Thymus (tissue), 14 donors: ENCODE data around the gene INKA1. TPM values are rescaled to one million over a fixed set of nuclear protein-coding genes. Genes with fewer than 3 reads are reported as not detected.

Experiments used
- DNase-seq, 9 donors: peaks; one replicate each; pipeline ENCODE4 v3.0.0-alpha.2; 2013; ENCODE audit warnings: low spot score in 9 of 9, low read depth in 6 of 9, missing footprints in 1 of 9
- H3K27ac ChIP-seq, 2 donors: one replicate each; pipeline ENCODE4 v1.5.1; 2013; ENCODE audit warnings: control low read depth in 1 of 2, low read depth in 1 of 2, low read length in 1 of 2, mild to moderate bottlenecking in 1 of 2, moderate library complexity in 1 of 2
- H3K27me3 ChIP-seq, 2 donors: one replicate each; pipeline ENCODE4 v1.5.1; 2013; ENCODE audit warnings: low read length in 1 of 2; ENCODE audit not compliant: control insufficient read depth in 2 of 2, insufficient read depth in 1 of 2
- H3K36me3 ChIP-seq, 2 donors: one replicate each; pipeline ENCODE4 v1.5.1; 2013; ENCODE audit warnings: low read length in 1 of 2, mild to moderate bottlenecking in 1 of 2, moderate library complexity in 1 of 2; ENCODE audit not compliant: control insufficient read depth in 2 of 2, insufficient read depth in 2 of 2
- H3K4me1 ChIP-seq, 2 donors: one replicate each; pipeline ENCODE4 v1.5.1; 2013; ENCODE audit warnings: low read length in 2 of 2; ENCODE audit not compliant: control insufficient read depth in 2 of 2, insufficient read depth in 2 of 2
- H3K4me3 ChIP-seq, 2 donors: one replicate each; pipeline ENCODE4 v1.5.1; 2013; ENCODE audit warnings: low read length in 2 of 2, control low read depth in 1 of 2, mild to moderate bottlenecking in 1 of 2
- H3K9me3 ChIP-seq, 2 donors: one replicate each; pipeline ENCODE4 v1.5.1; 2013; ENCODE audit warnings: low read length in 1 of 2, mild to moderate bottlenecking in 1 of 2; ENCODE audit not compliant: control insufficient read depth in 2 of 2, insufficient read depth in 1 of 2
- WGBS: extraction: QIAGEN DNeasy Blood & Tissue Kit; methylation state at CpG from one replicate; pipeline ENCODE4 v1.1.7; 2013; 5-methylcytosine and 5-hydroxymethylcytosine counted together
- long read RNA-seq, 10 donors: transcript quantifications; one replicate each; lab custom pipeline, GENCODE V29; 2026
- polyA plus RNA-seq: library from polyadenylated mRNA; stranded (reverse); fragments of 200-250 nt; gene quantifications from one replicate; pipeline ENCODE4 v1.2.3, GENCODE V29; 2013
- total RNA-seq: library from RNA; stranded (reverse); fragments of 120-200 nt; gene quantifications from one replicate; pipeline ENCODE4 v1.2.4, GENCODE V29; 2013
- donor health status: healthy.

The INKA1 gene
- total RNA-seq (4.2 TPM), polyA plus RNA-seq (5.2 TPM)
- long read RNA-seq, donor 1, partial matches to known transcripts, result 0 of 1 reads
- long read RNA-seq, donor 1, other reads (novel, unspliced or antisense), result 0 of 1 reads
- long read RNA-seq, donor 2, partial matches to known transcripts, result 39 of 43 reads
- long read RNA-seq, donor 2, other reads (novel, unspliced or antisense), result 0 of 43 reads
- long read RNA-seq, donor 3, partial matches to known transcripts, result 0 of 1 reads
- long read RNA-seq, donor 3, other reads (novel, unspliced or antisense), result 0 of 1 reads
- long read RNA-seq, donor 4, partial matches to known transcripts, result 18 of 20 reads
- long read RNA-seq, donor 4, other reads (novel, unspliced or antisense), result 0 of 20 reads
- long read RNA-seq, donor 5, transcript INKA1-201 (2 exons, 1,040 nt), result major isoform, 10 of 53 reads
- long read RNA-seq, donor 5, partial matches to known transcripts, result 37 of 53 reads
- long read RNA-seq, donor 5, other reads (novel, unspliced or antisense), result 6 of 53 reads
- long read RNA-seq, donor 6, transcript INKA1-201 (2 exons, 1,040 nt), result major isoform, 5 of 5 reads
- long read RNA-seq, donor 6, partial matches to known transcripts, result 0 of 5 reads
- long read RNA-seq, donor 6, other reads (novel, unspliced or antisense), result 0 of 5 reads
- long read RNA-seq, donor 7, partial matches to known transcripts, result 0 of 2 reads
- long read RNA-seq, donor 7, other reads (novel, unspliced or antisense), result 0 of 2 reads
- long read RNA-seq, donor 8, partial matches to known transcripts, result 0 of 1 reads
- long read RNA-seq, donor 8, other reads (novel, unspliced or antisense), result 0 of 1 reads
- long read RNA-seq, donor 9, partial matches to known transcripts, result 0 of 2 reads
- long read RNA-seq, donor 9, other reads (novel, unspliced or antisense), result 0 of 2 reads
- long read RNA-seq, donor 10, partial matches to known transcripts, result 10 of 11 reads
- long read RNA-seq, donor 10, other reads (novel, unspliced or antisense), result 0 of 11 reads

DNA sequence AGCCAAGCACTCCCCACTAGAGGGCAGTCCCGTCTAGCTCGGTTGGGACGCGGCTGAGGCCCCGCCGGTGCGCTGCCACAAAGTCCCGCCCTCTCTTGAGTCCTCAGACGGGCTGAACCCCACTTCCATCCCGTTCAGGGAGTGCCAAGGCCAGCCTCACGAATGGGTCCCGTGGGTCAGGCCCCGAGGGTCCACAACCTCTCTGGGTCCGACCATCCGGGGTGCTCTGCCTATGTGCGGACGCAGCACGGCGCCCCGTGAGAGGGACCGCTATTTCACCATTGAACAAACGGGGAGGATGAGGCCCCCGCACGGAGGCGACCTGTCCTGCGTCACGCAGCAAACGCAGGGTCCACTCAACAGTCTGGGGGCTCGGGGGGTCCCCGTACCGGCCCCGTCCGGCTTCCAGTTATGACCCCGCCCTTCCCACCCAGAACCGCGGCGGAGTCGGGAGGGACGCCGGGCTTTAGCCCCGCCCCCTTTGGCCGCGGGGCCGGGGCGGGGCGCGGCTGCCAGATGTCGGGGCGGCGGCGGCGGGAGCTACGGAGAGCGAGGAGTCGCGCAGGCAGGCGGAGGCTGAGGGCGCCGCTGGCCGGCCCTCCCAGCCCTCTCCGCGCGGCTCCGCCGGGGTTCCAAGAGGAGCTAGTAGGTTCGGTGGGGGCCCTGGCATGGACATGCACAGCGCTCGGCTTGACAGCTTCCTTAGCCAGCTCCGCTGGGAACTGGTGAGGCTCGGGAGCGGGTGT, at the start of gene INKA1:
Gene INKA1, plus strand, starts transcription at position 543 of the 746 bp plus-strand sequence. Its CDS starts 132 bp downstream, at position 675.
- Histone ChIP-seq H3K9me3 (peaks cover 0 to 7% of the 10 kb centered on the region in 2 donors), H3K4me1 (peaks cover 14 to 50% of the 10 kb centered on the region in 2 donors), H3K36me3 (peaks cover 0 to 14% of the 10 kb centered on the region in 2 donors), H3K27ac (peak within 1 kb of the TSS; percentile 74), H3K4me3 (peak within 1 kb of the TSS; percentile 78 to 79), H3K27me3 (peaks cover 4 to 44% of the 10 kb centered on the region in 2 donors)
- WGBS, result under 1% methylated on average over 71 of the region's 71 CpGs
- DNase-seq, result peak in 7 of 9 donors; percentile 76 to 92 (median 83)

DNA sequence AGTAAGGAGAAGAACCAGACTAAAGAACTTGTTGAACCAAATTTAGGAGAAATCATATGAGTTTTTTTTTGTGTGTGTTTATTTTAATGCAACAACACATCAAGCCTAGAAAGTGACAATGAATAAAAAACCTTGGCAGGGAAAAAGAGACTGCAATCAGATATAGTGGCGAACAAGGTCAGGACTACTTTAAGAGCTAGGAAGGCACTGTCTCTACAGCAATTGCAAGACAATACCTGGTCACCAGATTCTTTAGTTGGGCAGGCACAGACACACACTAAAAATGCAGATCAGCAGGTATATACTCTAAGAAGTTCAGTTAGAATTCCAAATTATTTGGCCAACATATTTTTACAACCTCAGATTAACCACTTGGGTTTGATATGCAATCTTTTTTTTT, 48.5 kb upstream of the INKA1 start:
- Histone ChIP-seq H3K4me3 (no peak overlapping the region), H3K9me3 (no peaks in the 10 kb centered on the region), H3K27ac (no peak overlapping the region), H3K27me3 (no peaks in the 10 kb centered on the region), H3K36me3 (peaks cover 4 to 9% of the 10 kb centered on the region in 2 donors), H3K4me1 (no peaks in the 10 kb centered on the region)
- DNase-seq, result no peak
- 95% methylated on average over 1 of the region's 1 CpG for WGBS

DNA sequence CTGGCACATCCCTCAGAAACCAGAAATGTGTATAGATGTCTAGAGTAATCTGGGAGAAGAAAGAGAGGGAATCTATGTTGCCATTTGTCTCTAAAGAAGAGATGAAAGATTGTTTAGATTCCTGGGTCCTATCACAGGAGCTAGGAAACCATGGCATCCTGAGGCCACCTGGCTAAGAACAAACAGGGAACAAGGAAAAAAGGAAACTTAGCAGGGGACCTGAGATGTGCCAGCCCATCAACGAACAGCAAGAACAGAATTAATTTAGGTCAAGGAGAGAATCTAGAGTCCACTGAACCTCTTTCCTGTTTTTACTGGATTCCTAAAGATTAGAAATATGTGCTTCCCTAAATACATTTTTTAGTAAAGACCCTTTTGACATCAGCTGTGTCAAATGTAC, 47.0 kb upstream of the INKA1 start:
- Histone ChIP-seq H3K4me3 (no peak overlapping the region), H3K9me3 (no peaks in the 10 kb centered on the region), H3K27me3 (no peaks in the 10 kb centered on the region), H3K27ac (no peak overlapping the region), H3K36me3 (peaks cover 0 to 3% of the 10 kb centered on the region in 2 donors), H3K4me1 (no peaks in the 10 kb centered on the region)
- WGBS, result 98% methylated on average over 1 of the region's 1 CpG
- no peak for DNase-seq

GRCh38 chr3:49757197-49757596, 45.9 kb upstream of the INKA1 start:
- Histone ChIP-seq H3K4me1 (no peaks in the 10 kb centered on the region), H3K36me3 (peaks cover 0 to 5% of the 10 kb centered on the region in 2 donors), H3K9me3 (no peaks in the 10 kb centered on the region), H3K27ac (no peak overlapping the region), H3K27me3 (no peaks in the 10 kb centered on the region), H3K4me3 (no peak overlapping the region)
- DNase-seq, result no peak
- WGBS, result 92% methylated on average over 2 of the region's 2 CpGs

GRCh38 chr3:49759226-49759625, 43.8 kb upstream of the INKA1 start:
- no peak overlapping the region for H3K27ac ChIP-seq
- 90% methylated on average over 1 of the region's 1 CpG for WGBS
- DNase-seq, result no peak
- H3K36me3 ChIP-seq, result peaks cover 0 to 5% of the 10 kb centered on the region in 2 donors
- H3K27me3 ChIP-seq, result no peaks in the 10 kb centered on the region
- no peaks in the 10 kb centered on the region for H3K9me3 ChIP-seq
- no peaks in the 10 kb centered on the region for H3K4me1 ChIP-seq
- H3K4me3 ChIP-seq, result no peak overlapping the region

DNA sequence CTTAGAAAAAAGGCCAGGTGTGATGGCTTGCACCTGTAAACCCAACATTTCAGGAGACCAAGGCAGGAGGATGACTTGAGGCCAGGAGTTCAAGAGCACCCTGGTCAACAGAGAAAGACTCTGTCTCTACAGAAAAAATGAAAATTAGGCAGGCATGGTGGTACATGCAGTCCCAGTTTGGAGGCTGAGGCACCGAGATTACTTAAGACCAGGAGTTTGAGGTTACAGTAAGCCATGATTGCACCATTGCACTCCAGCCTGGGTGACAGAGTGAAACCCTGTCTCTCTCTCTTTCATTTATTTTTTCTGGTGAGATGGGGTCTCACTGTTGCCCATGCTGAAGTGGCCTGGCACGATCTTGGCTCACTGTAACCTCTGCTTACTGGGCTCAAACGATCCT, 41.4 kb upstream of the INKA1 start:
- peaks cover 0 to 5% of the 10 kb centered on the region in 2 donors for H3K36me3 ChIP-seq
- no peaks in the 10 kb centered on the region for H3K9me3 ChIP-seq
- no peak overlapping the region for H3K27ac ChIP-seq
- WGBS, result 97% methylated on average over 3 of the region's 3 CpGs
- no peak for DNase-seq
- no peaks in the 10 kb centered on the region for H3K27me3 ChIP-seq
- no peak overlapping the region for H3K4me3 ChIP-seq
- no peaks in the 10 kb centered on the region for H3K4me1 ChIP-seq

DNA sequence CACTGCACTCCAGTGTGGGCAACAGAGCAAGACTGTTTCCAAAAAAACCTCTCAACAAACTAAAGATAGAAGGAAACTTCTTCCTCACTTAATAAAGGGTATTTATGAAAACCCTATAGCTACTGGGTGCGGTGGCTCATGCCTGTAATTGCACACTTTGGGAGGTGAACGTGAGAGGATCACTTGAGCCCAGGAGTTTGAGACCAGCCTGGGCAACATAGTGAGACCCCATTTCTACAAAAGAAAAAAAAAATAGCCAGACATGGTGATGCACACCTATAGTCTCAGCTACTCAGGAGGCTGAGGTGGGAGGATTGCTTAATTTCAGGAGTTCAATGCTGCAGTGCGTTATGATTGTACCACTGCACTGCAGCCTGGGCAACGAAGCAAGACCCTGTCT, 39.1 kb upstream of the INKA1 start:
- H3K9me3 ChIP-seq, result no peaks in the 10 kb centered on the region
- no peak overlapping the region for H3K27ac ChIP-seq
- no peaks in the 10 kb centered on the region for H3K4me1 ChIP-seq
- H3K27me3 ChIP-seq, result no peaks in the 10 kb centered on the region
- H3K4me3 ChIP-seq, result no peak overlapping the region
- WGBS, result 99% methylated on average over 4 of the region's 4 CpGs
- peaks cover 0 to 6% of the 10 kb centered on the region in 2 donors for H3K36me3 ChIP-seq
- DNase-seq, result no peak

DNA sequence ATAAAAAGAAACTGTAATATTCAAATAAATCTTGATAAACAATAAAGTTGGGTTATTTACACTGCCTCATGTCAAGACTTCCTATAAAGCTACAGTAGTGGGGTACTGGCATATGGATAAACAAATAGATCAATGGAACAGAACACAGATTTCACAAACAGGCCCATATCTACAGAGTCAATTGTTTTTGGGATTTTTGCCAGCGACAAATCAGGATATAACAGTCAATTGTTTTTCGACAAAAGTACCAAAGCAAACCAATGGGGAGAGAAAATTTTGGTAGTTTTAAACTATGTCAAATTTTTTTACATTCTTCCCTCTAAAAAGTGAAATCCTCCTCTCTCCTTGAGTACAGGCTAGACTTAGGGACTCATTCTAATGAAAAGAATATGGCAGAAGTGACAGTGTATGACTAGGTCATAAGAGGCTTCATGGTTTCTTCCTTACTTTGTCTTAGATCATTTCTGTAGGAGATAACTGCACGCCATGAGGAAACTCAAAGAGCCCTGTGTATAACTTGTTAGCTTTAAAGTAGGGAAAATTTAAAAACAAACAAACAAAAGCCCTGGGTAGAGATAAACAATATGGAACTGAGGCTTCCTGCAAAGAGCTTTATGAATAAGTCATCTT, 33.7 kb upstream of the INKA1 start:
- no peak for DNase-seq
- peaks cover 0 to 7% of the 10 kb centered on the region in 2 donors for H3K36me3 ChIP-seq
- no peaks in the 10 kb centered on the region for H3K4me1 ChIP-seq
- H3K4me3 ChIP-seq, result no peak overlapping the region
- no peaks in the 10 kb centered on the region for H3K27me3 ChIP-seq
- WGBS, result over 99% methylated on average over 3 of the region's 3 CpGs
- H3K9me3 ChIP-seq, result no peaks in the 10 kb centered on the region
- H3K27ac ChIP-seq, result no peak overlapping the region
